GM21381 (cell line): ENCODE measurements around the gene DCHS1.

Source experiments
- ATAC-seq: cut with Tn5 transposase; IDR thresholded peaks from one replicate; pipeline ENCODE4 v1.9.1; 2021; ENCODE audit warnings: mild to moderate bottlenecking, moderate library complexity; ENCODE audit not compliant: unreplicated experiment

The DCHS1 gene

GRCh38 chr11:6599449-6599848, 56.2 kb downstream of the DCHS1 start:
- ATAC-seq: no peak

DNA sequence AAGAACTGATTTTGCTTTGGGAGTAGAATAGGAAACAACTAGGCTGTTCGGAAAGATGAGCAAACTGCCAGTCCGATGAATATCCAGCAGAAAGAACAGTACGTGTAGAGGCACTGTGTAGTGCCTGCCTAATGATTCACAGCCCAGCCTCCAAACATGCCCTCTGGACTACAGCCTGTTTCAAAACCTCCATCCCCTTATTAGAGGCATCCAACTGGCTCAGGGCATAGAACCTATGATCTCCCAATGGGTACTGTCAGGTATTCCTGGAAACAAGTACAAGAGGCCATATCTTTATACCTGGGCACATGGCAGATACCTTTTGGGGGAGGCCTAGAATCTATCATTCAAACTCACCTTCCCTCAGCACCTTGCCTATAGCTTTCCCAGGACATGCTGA, 57.1 kb downstream of the DCHS1 start:
- ATAC-seq: no peak

DNA sequence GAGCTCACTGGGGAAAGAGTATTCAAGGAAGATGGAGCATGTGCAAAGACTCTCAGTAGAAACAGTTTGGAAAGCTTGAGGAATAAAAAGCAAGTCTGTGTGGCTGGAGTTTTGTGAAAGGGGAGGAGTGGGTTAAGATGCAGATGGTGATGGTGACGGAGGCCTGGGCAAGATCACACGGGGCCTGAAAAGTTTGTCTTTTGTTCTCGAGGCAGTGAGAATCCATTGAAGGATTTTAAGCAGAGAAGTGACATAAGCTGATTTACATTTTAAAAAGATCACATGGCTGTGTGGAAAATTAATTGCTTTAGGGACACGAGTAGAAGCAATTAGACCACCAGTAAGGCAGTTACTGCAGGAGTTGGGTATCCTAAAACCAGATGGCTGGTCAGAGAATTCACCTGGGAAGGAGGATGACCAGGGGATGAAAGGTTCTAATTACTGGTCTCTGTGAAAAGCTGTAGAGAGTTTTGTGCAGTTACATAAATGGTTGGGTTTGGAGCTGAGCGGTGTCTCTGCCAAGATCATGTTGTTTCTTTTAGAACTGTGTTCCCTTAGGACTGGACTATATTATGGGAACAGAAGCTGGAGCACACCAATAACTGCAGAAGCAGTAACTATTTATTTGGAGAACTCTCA, 59.3 kb downstream of the DCHS1 start:
- ATAC-seq: no peak

DNA sequence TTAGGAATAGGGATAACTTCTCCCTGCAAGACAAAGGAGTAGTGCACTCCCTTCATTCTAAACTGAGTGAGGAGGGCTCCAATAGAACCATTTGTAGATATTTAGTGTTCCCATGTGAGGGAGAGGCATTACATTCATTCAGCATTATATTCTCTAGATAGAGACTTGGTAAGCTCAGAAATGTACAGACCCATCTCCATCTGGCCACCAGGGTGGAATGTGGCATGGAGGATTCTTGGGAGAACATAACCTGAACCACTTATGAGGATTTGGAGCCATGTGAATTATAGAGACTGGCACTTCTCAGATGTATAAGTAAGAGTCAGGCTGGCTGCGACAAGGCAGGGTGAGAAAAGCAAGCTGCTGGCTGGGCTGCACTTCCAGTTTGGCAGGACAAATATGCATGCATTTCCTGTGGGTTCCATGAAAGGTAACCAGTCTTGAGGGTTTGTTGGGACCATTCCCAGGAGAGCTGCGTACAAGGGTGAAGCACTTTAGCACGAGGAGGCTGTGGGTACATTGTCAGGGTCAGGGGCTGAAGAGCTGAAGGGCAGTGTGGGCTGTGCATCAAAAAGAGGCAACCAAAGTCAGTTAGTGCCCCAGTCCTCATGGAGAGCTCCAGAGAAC, 61.4 kb downstream of the DCHS1 start:
- no peak for ATAC-seq

- ATAC-seq: no peak
Observed at GRCh38 chr11:6588018-6588417, 67.6 kb downstream of the DCHS1 start.

GRCh38 chr11:6587360-6587953, 68.2 kb downstream of the DCHS1 start:
- ATAC-seq: no peak

DNA sequence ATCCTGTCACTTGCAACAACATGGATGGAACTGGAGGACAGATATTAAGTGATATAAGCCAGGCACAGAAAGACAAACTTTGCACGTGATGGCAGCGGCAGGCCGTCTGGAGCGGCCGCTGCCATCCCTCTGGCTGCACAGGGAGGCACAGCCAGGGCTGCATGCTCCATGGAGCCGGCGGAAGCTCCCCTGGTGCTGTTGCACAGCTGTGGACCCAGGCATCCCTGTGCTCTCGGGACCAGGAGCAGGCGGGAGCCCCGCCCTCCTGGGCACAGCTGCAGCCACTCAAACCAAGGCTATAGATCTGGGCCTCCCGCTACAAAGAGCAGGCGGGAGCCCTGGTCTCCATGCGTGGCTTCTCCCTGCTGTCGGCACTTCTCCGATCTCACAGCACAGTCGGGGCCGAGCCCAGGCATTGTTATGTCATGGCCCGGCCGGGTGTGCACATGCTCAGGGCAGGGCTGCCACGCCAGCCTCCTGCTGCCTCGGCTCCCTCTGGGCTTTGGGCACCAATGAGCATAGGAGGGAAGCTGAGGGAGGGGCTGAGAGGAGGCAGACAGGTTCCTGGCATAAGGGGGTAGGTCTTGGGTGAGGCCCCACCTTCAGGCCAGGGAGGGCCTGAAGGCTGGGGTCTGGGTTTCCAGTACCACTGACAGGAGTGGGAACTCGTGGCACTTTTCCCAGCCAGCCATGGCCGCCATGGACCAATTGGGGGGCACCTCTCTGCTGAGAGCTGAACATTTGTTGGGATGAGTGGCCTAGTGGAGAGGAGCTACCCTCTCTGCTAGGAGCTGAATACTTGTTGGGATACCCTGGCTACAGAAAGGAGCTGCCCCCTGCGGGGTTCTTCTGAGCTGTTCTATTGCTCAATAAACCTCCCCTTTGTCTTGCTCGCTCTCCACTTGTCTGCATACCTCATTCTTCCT, 68.9 kb downstream of the DCHS1 start:
- no peak for ATAC-seq

- ATAC-seq: no peak
Observed at GRCh38 chr11:6584528-6584927, 71.1 kb downstream of the DCHS1 start.

GRCh38 chr11:6583584-6583983, 72.0 kb downstream of the DCHS1 start:
- no peak for ATAC-seq

DNA sequence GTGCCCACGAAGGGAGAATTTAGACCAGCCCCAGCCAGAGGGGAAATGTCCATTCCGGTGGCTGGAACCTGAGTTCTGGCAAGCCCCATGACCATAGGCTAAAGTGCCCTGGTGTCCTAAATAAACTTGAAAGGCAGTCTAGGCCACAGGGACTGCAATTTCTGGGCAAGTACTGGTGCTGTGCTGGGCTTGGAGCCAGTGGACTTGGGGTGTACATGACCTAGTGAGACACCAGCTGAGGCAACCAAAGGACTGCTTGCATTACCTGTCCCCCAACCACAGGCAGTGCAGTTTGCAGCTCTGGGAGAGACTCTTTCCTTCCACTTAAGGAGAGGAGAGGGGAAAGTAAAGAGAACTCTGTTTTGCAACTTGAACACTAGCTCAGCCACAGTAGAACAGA, 75.9 kb downstream of the DCHS1 start:
- ATAC-seq: no peak

GRCh38 chr11:6578134-6578533, 77.5 kb downstream of the DCHS1 start:
- no peak for ATAC-seq

DNA sequence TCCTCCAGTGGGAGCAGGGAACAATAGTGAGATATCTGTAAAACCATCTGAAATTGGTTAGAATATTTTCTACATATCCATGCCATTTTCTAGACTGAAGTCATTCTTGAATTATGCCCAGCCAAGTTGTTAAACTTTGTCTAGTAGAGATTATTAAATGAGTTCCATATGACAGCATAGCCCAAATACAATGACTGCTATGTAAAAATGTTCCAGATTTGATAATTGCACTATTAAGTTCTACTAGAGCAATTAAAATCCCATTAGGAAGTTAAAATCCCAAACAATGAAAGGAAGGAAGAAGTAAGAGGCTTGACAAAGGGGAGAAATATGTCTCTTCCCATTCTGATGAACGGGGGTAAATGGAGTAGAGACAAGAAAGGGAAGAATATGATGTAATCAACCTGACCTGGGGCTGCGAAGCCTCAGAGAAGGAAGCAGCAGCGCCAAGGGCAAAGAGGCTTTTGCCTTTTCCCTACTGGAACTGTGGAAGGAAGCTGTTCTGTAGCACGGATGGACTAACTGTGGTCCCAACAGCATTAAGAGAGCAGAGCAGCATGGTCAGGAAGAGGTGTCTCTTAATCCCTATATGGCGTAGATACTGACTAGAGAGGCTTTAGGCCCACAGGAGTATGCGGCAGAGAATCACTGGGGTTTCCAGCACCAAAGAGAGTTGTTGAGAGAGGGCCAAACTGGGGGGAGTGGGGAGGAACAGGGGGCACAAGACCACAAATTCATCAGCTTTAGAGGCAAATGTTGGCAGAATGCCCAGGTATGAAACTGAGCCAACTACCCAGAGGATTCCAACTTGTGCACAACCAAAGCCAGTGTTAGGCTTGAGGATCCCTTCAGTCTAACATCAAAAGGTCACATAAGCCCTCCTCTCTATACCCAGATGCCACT, 78.9 kb downstream of the DCHS1 start:
- ATAC-seq: no peak

DNA sequence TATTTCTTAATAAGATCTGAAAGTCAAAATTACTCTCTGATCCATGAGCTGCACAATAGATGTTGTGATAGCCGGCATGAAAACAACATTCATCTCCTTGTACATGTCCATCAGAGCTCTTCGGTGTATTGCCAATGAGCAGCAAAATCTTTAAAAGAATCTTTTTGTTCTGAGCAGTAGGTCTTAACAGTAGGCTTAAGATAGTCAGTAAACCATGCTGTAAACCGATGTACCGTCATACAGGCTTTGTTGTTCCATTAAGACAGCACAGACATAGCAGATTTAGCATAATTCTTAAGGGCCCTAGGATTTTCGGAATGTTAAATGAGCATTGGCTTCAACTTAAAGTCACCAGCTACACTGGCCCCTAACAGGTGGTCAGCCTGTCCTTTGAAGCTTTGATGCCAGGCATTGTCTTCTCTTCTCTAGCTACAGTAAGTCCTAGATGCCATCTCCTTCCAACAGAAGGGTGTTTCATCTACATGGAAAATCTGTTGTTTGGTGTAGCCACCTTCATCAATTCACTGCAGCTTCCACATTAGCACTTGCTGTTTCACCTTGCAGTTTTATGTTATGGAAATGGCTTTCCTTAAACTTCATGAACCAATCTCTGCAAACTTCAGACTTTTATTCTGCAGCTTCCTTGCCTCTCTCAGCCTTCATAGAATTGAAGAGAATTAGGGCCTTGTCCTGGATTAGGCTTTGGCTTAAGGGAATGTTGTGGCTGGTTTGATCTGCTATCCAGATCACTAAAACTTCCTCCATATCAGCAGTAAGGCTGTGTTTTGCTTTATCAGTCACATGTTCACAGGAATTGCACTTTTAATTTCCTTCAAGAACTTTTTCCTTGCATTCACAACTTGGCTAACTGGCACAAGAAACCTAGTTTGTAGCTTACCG, 80.5 kb downstream of the DCHS1 start:
- no peak for ATAC-seq

GRCh38 chr11:6572215-6572614, 83.4 kb downstream of the DCHS1 start:
- ATAC-seq: no peak

GRCh38 chr11:6571434-6572008, 84.1 kb downstream of the DCHS1 start:
- ATAC-seq: no peak
